GM19193 (cell line): ENCODE results near the gene MSS51.
A peak's percentile ranks its signal among the peaks of the same experiment; 100 is the strongest.

Experiments
- POLR2A ChIP-seq: IDR thresholded peaks from 4 replicates; pipeline ENCODE4 v1.6.1; 2011; ENCODE audit not compliant: insufficient read depth, insufficient read length; ENCODE audit errors: extremely low read depth

Gene MSS51

GRCh38 chr10:73439055-73439454, 5.7 kb upstream of the MSS51 start:
- no peak for TF ChIP-seq POLR2A

GRCh38 chr10:73432646-73433537, 469 bp downstream of the MSS51 start:
- no peak for TF ChIP-seq POLR2A

GRCh38 chr10:73426318-73426717, 7.0 kb downstream of the MSS51 start:
- no peak for TF ChIP-seq POLR2A

GRCh38 chr10:73424478-73424877, 8.9 kb downstream of the MSS51 start:
- no peak for TF ChIP-seq POLR2A

- TF ChIP-seq POLR2A, result no peak
Measured at GRCh38 chr10:73423309-73423708, 10.1 kb downstream of the MSS51 start.

GRCh38 chr10:73416571-73416970, 16.8 kb downstream of the MSS51 start:
- TF ChIP-seq POLR2A, result no peak

GRCh38 chr10:73414230-73414945, 19.0 kb downstream of the MSS51 start:
- TF ChIP-seq POLR2A, result no peak

GRCh38 chr10:73413528-73414229, 19.7 kb downstream of the MSS51 start, which contains the start of gene ANXA7:
Gene ANXA7 (minus strand): TSS chr10:73414058. CDS start chr10:73400856, 13,202 bp downstream.
- peak; percentile 80 for TF ChIP-seq POLR2A

GRCh38 chr10:73413108-73413527, 20.2 kb downstream of the MSS51 start:
- no peak for TF ChIP-seq POLR2A

GRCh38 chr10:73410897-73411296, 22.5 kb downstream of the MSS51 start:
- TF ChIP-seq POLR2A, result no peak

GRCh38 chr10:73408978-73409521, 24.3 kb downstream of the MSS51 start:
- no peak for TF ChIP-seq POLR2A

- no peak for TF ChIP-seq POLR2A
Measured at GRCh38 chr10:73408061-73408460, 25.3 kb downstream of the MSS51 start.

GRCh38 chr10:73407495-73407894, 25.9 kb downstream of the MSS51 start:
- TF ChIP-seq POLR2A, result no peak

- TF ChIP-seq POLR2A, result no peak
Measured at GRCh38 chr10:73406846-73407245, 26.5 kb downstream of the MSS51 start.

GRCh38 chr10:73405556-73405955, 27.8 kb downstream of the MSS51 start:
- no peak for TF ChIP-seq POLR2A
